ENCODE measurements around the gene NALCN.
A peak's percentile ranks its signal among the peaks of the same experiment; 100 is the strongest.

The NALCN gene

DNA sequence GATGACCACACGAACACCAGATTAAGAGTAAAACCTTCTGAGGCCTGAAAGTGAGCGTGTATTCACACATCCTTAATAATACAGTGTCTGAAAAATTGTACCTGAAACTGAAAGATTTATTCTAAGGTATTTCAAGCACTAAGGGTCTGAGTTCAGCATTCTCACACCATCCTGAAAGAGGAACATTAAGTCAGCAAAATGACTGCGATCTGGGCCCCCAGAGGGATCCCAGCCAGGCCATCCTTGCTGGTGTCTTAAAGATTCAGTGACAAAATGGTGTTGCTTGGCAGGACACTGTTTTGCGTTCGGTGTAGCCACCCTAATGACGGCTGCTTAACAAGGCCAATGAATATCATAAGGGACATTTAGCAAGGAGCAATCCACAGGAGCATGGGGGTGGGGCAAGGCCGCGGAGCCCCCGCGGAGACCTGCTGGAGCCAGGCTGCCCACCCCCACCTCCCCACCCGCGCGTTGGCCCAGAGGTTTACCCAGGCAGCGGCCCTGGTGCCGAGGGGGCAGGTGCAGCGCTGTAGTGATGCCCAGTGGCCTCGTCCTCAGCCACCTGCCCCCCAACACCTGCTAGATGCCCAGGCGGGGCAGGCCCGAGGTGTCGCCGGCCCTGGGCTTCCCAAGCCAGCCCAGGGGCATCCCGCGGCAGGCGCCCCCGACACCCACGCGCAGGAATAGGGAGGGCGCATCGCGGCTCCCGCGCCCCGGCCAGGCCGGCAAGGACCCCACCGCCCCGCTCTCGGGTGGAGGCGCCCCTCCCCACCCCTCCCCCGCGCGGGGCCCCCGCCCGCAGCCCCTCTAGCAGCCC lies 742 bp downstream of the NALCN start:
- DNase-seq: no peak

DNA sequence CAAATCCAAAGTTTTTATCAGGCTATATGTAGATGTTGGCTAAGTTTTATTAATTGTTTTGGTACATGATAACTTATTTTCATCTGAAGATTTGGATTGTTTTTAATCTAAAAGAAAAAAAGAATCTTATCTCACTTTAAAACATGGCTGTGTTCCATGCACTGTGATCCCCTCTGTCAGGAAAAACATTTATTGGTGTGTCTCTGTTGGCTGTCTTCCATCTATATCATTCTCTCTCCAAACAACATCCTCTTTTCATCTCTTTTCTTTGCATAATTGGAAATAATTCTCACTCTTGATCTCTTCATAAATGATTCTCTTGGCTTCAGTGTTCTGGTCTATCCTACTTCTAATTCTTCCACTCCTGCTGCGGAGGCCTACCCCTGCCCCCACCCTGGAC lies 4.2 kb downstream of the NALCN start:
- no peak for DNase-seq

DNA sequence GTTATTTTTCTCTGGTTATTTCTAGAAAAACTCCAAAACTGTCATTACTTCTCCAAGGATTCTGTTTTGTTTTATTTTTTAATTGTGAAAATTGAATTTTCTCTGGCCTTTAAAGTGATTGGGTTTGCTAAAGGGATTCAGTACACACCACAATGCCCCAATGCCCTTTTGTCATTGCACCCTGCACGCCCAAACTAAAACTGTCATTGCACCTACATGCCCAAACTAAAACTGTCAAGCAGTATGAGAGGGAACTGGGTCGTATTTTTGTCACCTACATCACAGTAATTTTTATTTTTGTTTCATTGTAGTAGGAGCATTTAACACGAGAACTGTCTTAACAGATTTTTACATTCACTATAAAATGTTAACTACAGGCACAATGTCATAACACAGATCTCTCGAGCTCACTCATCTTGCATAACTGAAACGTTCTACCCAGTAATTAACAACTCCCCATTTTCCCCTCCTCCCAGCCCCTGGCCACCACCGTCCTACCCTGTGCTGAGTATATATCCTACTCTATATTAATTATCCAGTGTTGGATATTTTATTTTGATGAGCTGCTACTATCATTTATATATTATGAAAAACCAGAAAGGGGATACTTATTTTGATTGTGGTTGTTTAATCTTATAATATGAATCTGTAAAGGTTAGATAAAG lies 7.2 kb downstream of the NALCN start:
- DNase-seq: no peak

DNA sequence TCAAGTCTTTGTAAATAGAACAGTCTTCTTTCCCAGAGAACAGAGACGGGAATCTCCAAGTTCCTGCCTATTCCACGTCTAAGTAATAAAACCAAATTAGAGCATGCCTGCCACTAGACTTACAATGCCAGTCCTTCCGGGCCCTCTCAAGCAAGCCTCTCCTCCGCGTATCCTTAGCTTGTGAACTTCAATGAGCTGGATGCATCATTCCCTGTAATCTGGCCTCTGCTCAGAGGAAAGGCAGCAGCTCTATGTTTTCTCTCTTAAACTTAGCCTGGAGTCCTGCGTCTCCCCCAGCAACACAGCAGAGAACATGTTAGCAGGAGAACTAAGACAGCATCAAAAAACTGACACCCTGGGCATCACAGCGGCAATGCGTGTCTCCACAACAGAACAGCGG lies 8.2 kb downstream of the NALCN start:
- no peak for DNase-seq

DNA sequence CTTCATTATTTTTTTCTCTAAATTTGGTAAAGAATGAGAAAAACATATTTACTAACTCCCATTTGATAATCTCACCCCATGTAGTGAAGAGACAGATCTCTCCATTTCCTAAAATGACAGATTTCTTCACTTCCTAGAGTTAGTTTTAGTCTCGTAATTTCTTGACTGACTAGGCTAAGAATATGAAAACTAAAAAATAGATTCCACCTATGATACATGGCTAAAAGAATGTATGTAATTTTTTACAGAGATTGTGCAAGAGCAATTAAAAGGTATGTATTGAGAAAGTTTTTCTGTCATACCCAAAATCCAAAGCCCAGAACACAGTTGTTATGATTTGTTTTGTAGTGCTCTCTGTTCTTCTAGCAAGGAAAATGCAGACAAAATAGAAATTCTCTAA lies 9.5 kb downstream of the NALCN start:
- no peak for DNase-seq

DNA sequence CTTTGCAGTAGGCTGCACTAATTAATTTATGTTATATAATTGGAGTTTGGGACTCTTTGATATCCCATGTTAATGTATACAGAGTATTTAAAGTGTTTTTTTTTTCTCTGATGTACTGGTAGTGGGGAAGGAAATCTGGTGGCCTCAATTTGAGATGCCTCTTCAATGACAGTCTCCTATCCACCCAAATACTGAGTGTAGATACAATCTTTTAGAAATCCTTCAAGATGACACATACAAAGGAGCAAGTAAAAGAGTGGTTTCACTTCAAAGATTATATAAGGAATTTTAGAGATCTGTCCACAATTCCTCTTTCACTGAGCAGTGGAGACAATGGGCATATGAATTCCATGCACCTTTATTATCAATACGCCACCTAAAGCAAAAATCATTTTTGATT lies 15.1 kb downstream of the NALCN start:
- no peak for DNase-seq

DNA sequence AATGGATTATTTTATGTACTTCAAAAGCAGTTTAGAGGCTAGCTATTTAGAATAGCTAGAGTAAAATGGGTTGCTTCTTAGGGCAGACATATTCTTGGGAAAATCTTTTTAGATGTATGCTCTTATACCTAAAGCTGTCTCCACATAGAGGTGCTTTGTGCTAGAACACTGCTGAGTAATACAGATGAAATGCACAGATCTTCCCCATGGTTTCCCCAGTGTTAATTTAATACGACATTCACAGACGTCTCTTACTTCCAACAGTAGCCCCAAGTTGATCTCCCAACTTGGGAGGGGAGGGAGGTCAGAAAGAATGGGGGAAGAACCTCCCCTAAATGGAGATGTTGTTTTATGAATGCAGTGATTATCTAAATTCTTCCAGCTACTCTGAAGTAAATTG lies 16.9 kb downstream of the NALCN start:
- DNase-seq: no peak

DNA sequence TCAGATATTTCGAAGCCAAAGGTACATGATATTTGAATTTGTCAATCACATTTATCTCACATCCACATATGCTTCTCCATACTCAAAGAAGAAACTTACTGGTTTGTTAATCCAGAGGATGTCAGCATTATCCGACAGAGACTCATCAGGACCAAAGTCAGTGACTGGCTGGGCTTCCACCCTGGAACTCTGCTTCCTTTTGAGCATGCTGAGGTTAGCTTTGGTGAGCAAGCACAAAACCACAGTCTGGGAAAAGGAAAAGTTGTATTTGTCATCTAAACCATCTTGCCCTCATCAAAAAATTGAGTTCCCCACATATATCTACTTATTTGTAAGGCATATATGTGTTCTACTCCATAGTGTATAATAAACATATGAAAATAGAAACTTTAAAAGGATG lies 17.4 kb downstream of the NALCN start:
- peak; percentile 77 for DNase-seq

DNA sequence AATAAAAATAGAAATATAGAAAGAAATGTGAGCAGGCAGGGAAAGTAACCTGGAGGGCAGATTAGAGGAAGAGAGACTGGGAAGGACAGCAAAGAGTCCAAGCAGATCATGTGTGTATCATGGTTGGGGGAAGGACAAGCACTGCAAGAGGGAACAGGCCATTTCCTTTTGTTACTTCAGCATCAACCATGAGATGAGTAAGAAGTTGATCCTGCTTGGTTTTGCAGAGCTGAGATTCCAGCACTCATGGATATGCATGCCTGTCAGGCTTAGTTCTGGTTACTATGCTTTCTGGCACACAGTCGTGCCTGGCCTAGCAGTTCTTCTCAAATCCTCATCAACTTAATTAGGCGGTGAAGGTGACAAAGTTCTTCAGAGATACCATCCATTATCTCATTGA lies 18.1 kb downstream of the NALCN start:
- peak; percentile 69 for DNase-seq

DNA sequence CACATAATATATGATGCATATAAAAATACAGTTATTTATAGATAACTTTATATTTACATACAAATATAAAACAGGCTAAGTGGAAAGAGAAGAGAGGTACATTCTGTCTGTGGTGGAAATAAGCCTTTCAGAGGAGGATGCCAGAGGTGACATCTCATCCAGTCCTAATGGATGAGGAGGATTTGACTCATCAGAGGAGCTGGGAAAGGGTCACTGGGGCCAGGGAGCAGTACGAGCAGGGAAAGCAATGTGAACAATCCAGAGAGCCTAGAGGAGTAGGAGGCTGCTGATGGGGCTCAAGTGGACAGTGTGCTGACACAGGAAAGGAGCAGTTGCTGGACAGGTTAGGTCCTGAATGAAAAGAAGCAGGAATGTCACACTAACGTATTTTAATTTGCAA lies 18.6 kb downstream of the NALCN start:
- DNase-seq: peak; percentile 78

DNA sequence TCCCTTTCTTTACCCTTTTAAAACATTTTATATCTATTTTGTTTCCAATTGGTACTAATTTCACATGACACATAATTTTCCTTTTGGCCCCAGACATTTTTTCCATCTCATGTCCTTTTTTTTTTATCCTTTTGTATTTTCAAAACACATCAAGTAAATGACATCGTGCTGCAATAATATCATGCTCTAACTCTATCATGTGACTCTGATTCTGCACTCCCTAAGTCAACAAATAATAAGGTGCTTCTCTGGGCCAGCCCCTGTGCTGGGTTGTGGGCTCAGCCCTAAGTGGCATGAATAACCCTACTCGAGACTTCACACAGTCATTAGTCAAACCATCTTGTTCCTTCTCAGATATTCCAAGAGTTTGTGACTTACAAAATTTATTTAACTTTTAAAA lies 21.7 kb downstream of the NALCN start:
- no peak for DNase-seq

DNA sequence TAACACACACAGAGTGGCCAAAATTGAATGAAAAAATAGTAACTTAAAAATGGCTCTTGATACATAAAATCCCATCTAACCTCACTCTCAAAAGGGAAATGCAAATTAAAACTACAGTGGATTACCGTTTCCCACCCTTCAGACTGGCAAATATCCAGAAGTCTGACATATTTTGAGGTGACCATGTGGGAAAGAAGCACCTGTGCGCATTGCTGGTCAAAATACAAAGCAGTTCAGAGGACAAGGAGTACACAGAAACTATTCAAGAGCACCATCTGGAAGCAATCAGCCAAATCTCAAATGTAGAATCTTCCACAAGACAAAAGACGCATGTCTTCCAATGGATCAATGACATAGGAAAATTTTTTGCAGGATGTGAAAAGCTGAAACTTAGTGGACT lies 23.2 kb downstream of the NALCN start:
- no peak for DNase-seq

DNA sequence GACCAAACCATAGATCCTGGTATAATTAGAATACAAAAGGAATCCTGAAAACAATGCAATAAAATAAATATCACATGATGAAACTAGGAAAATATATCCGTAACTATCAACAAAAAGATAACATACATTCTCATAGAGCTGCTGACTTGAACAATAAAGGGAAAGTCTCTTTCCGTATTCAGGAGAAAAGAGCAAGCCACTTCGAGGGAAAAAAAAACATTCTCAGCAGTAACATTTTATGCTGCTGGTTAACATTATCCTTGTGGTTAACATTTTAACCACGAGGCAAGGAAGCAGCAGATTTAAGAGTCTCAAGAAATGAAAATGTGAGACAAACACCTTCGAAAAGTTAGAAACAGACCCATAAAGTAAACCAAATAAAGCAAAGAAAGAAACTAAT lies 25.8 kb downstream of the NALCN start:
- peak; percentile 46 for DNase-seq

DNA sequence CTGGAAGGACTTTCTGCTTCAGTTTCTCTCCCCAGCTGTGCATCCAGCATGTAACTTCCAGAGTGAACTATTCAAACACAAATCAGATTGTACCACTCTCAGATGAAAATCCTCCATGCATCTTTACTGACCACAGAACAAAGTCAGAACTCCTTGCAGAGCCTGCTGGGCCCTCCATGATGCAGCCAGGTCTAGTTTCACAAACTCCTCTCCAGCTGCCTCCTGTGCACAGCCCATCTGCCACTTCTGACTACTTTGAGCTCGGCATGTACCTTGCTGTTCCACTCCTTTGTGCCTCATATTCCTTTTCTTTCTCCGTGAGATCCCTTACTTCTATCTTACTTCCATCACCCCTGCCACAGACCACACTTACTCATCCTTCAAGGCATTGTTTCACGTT lies 31.4 kb downstream of the NALCN start:
- no peak for DNase-seq

DNA sequence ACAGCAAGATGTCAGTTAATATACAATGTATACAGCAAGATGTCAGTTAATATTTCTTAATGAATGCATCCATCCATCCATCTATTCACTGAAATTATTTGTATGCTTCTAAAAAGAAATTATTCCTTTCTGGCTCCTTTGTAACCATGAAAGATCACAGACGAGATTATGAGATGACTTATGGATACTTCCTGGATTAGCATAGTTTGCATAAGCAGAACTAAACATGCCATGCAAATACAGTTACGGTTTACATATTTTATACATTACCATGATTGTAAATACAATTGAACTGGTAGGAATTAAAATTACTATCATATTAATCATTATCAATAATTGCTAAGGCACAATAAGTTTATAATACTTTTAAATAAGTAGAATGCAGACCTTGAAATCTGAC lies 32.7 kb downstream of the NALCN start:
- DNase-seq: no peak

DNA sequence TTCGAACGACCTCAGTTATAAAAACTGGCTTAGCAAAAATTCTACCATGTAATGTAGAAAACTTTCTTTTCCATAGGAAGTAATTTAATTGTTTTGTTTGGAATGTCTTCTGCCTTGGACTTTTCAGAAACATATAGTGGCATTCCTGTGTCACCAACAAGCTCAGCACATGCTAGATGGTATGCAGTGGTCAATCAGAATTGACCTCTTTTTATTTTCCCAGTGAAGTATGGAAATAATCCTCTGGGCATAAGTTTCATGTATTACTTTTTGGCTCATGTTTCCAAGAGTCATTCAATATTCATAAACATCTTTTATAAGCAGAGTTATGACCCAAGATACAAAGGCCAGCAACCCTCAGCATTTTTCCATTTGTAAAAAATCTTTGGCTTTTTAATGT lies 33.6 kb downstream of the NALCN start:
- DNase-seq: peak; percentile 63

DNA sequence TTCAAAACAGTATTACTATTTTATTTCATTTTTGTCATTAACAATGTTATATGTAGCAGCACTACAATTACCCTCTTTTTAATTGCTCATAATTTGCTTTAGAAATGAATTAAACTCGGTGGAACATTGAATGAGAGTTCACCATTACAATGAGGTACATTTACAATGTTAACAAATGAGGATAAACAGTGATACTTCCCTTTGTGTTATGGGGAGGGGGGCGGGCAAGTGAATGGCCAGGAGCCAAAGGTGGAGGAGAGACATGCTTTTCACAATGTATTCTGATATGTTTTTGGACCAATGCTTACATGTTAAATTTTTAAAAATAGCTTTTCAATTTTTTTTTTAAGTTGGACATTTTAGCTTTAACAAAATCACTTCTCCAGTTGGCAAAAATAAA lies 34.2 kb downstream of the NALCN start:
- no peak for DNase-seq

DNA sequence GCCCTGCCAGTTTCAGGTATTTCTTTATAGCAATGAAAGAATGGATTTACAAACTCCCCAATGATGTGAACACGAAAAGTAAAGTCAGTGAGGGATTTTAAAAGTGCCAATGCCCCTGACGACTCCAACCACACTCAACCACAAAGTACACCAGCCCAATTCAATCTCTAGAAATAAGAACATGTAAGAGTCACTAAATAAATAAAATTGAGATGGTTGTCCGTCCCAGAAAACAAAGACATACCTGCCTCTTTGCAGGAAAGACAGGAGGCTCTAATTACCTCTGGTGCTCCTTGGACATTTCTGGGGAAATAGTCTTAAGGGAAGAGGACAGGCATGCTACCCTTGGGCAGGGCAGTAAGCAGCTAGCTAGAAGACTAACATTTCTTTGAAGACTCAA lies 55.8 kb downstream of the NALCN start:
- DNase-seq: no peak

DNA sequence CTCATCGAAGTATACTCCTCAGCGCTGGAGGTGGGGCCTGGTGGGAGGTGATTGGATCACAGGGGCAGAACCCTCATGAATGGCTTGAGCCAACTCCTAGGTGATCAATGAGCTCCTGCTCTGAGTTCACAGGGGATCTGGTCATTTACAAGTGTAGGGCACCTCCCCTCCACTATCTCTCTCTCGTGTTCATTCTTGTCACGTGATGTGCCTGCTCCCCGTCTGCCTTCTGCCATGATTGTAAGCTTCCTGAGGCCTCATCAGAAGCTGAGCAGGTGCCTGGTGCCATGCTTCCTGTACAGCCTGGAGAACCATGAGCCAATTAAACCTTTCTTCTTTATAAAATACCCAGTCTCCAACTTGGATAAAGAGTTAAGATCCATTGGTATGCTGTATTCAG lies 61.4 kb downstream of the NALCN start:
- DNase-seq: no peak

DNA sequence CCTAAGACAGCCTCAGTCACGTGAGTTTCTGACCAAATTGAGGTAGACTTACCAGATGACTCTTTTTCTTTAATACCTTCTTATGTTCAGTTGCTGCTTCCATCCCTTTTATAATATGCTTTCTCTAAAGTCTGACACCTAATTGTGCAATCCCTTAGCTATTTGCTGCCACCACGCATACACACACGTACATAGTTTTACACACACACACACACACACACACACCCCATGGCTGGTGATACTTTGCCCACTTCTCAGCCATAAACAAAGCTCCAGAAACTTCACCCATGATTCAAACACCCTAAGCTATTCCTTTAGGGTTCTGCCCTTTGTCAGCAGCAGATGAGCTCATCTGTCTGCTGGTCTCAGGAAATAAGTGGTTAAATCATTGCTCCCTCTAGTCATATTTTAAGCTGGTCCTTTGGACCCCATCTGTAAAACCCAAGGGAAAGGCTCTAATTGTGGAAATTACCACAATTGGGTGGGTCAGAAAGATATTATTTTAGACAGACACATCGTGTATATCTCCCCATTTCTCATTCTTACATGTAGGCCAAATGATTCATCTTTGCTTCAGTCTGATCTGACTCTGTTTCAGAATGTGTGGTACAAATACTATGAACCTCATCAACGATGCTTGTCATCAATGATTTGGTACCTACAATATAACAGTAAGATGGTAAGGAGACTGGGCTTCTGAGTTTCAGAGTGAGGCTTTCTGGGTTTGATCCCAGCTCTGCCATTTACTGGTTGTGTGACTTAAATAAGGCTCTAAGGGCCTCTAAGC lies 69.2 kb downstream of the NALCN start:
- DNase-seq: peak; percentile 24

DNA sequence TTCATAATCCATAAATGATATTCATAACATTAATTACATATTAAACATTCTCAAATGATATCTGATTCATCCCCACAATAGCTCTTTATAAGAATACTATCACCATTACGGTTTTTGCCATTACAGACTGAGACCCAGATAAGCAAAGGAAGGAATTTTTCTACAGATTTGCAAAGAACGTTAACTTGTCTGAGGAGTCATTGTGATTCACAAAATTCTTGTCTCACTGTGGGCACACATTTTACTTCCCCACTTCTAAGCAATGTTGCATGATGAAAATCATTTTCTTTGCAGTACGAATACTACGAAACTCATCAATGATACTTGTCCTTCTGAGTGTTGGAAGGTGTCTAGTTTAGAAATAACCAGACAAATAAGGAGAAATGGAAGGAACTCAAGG lies 70.1 kb downstream of the NALCN start:
- no peak for DNase-seq

DNA sequence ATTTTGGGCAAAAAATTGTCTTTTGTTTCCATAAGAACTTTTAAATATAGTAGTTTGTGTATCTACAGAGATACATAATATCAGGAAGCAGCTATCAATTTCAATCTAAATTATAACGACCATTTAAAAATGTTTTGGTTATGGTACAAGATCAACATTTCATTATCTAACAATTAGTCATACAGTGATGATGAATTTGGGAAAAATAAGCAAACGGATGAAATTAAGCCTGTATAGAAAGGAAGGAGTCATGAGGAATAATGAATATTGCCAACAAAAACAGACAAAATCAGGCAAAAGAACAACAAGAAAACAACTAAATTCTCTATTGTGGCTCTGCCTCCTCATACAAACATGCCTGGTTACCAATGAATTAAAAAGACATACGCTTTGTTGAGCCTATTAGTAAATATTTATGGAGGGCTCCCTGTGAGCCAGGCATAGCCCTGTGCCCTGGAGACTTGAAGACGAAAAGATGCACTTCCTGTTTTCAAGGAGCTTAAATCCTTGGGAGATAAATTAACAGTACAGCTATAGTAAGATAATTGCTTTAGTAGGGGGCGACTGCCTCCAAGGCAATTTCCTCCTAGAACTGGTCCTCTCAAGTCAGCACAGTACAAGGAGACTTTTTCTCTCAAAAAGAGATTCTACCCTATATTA lies 73.0 kb downstream of the NALCN start:
- DNase-seq: no peak

DNA sequence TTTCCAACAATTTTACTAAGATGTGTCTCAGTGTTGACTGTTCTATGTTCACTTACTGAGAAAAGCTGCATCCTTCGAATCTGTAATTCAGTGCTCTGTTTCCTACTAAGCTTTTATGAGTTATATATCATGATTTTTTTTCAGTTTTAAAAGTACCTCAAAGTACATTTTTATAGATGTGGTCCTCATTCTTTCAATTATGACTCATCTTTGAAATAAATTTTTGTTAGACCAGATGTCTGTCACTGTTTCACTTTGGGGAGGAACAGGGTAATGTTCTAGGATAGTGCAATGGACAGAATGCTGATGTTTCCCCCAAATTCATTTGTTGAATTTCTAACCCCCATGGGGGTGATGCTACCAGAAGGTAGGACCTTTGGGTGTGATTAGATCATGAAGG lies 74.8 kb downstream of the NALCN start:
- DNase-seq: peak; percentile 44

Data from fibroblast of skin of scalp (primary cell).